Transverse colon (tissue), 1 donor: ENCODE measurements around the gene MEG3.

Source experiments
- EP300 ChIP-seq: sonication (generic); formaldehyde crosslinking; IDR thresholded peaks from one replicate; pipeline ENCODE4 v1.6.1; 2017; ENCODE audit warnings: antibody characterized with exemption, low read depth
- POLR2A ChIP-seq: fragments of 450-650 bp; IDR thresholded peaks from one replicate; pipeline ENCODE4 v1.6.1; 2016; ENCODE audit warnings: antibody characterized with exemption, mild to moderate bottlenecking, moderate library complexity

GRCh38 chr14:100819829-100820475 is 6.0 kb upstream of the MEG3 start:
- TF ChIP-seq EP300 (no peak), POLR2A (no peak)
